Non-pigmented ciliary epithelial cell (primary cell): ENCODE measurements around the gene EPX.
A peak's percentile ranks its signal among the peaks of the same experiment; 100 is the strongest.

ENCODE experiments used
- DNase-seq: peaks from one replicate; pipeline ENCODE4 v3.0.0-alpha.2; 2010; ENCODE audit warnings: low read depth

The EPX gene

DNA sequence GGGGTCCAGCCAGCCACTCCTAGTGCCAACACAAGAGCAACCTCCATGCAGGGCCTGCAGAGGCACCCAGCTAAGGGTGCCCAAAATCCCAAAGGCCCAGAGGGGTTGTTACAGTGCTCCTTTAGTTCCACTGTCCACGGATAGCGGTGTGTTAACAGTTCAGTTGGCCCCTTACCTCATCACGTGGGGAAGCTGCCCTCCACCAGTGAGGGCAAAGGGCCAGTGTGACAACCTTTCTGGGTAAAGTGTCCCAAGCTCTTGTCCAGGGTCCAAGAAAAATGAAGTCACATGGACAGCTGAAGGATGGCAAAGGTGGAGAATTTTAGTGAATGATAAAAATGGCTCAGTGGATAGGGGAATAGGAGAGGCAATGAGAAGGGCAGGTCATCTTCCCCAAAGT lies 35.2 kb downstream of the EPX start:
- no peak for DNase-seq

DNA sequence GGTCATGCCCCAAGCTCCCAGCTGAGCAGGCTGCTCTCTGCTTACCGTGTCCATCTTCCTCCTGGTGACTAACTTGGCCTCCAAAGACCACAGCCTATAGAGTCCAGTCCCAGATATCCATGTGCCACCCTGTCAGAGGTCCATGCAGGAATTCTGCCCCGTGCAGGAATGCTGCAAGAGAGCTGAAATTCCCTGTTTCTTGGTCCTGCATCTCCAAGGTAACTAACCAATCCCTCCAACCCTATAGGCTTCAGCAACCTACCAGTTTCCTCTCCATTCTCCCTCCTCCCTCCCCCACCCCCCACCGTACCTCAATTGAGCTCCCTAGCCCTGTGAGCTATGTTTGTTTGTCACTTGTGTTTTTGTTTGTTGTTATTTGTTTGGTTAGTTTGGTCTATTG lies 36.2 kb downstream of the EPX start:
- no peak for DNase-seq

DNA sequence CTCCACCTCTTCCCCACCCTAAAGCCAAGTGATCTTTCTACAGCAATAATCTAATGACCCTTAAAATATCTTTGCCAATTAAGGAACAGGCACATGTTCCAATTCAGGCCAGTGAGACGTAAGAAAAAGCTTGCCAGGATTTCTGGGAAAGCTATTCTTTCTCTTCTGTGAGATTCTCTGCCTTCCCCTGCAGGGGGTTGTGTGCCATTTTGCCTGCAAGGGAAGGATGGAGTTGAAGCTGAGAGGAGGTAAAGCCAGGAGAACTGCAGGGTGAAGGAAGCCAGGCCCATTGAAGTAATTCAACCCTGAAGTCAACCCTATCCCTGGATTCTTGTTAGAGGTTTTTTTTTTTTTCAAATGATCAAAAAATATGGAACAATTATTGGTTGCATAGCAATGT lies 36.9 kb downstream of the EPX start:
- no peak for DNase-seq

DNA sequence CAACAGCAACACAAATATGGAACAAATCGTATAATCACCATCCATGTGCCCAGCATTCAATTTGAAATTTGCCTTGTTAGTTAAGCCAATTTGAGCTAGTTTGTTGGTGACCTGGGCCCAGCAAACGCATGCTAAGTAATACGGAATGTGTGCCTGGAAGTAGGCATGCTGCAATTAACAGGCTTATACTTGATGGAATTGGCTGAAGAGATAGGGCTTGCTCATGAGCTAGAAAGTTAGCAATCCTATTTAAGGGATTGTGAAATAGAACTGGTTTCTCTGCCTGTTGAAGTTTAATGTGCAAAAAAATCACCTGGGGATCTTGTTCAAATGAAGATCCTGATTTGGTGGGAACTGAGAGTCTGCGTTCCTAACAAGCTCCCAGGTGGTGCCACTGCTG lies 37.4 kb downstream of the EPX start:
- no peak for DNase-seq

DNA sequence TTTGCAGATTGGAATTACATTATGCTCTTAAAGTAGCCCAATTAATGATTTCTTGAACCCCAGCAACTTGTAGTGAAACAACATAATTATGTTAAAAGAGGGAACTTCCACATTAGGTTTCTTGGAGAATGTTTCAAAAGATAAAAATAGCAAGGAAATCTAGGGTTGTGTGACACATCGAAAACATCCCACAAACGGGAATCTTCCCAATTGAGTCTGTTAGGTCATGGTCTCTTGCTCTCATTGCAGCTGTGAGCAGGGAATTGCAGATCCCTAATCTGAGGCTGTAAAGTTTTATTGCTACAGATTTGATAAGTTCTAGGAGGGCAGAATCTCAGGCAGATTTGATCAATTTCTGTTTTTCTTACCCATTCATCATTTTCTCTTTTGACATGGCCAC lies 39.1 kb downstream of the EPX start:
- no peak for DNase-seq

DNA sequence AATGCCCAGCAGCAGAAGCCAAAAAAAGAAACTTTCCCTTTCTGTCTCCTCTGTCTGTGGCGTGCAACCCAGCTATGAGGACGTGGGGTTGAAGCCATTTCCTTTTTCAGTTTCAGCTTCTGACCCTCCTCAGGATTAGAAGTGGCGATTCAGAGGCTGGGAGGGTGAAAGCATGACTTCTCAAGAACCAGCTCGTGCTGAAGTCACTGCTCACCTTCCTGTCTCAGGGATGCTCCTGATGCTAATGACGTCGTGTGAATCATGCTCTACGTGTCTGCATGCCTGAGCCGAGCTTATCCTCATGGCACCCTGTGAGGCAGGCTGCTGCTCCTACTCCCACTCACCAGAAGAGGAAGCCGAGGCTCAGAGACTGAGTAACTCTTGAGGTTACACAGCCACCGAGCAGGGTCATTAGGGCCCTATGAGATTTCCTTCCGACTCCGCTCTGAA lies 40.2 kb downstream of the EPX start:
- peak; percentile 90 for DNase-seq

DNA sequence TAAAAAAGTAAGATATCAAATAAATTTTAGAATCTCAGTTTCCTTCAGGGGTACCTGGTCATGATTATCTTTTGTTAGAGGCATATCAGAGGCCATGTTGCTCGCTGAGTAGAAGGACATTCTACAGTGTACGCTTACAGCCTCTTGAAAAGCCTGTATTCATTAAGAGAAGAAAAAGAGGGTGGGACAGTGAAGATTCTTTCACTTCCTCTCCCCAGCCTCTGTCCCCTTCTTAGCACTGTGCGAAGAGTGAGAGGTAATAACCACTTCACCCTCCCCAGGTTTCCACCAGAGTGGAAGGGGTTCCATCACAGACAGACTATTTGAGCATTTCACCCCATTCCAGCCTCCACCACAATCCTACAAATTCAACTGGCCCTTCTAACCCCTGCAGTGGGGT lies 41.0 kb downstream of the EPX start:
- DNase-seq = no peak

DNA sequence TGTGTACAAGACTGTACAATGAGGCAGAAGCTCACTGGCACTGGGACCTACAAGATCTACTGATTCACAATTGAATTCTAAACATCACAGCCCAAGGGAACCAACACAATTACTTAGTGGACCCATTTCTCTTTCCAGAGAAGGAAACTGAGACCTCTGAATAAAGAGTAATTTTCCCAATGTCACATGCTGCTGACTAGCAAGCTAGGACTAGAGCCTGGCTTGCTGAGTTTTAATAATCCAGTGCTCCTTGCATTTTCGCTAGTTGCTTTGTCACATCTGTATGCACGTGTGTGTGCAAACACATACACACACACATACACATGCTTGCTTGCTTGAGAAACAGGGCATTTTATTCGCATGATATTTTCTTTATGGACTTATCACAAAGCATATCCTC lies 42.0 kb downstream of the EPX start:
- no peak for DNase-seq

DNA sequence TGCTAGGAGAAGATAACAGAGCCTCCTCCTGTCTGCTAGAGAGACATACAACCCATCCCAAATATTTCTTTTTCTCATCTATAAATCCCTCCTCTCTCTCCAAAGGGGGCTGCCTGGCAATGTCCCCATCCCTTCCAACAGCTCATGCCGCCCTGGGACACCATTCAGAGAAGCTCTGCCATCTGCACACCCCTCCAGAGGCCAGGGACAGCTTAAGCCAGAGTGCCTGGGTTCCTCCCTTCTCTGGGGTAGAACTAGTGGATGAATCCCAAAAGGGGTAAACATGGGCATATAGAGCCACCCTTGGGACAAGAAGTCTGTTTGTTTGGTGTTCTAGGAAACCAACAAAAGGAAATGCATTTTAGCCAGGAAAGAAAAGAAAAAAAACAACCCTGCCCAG lies 43.3 kb downstream of the EPX start:
- DNase-seq = no peak

DNA sequence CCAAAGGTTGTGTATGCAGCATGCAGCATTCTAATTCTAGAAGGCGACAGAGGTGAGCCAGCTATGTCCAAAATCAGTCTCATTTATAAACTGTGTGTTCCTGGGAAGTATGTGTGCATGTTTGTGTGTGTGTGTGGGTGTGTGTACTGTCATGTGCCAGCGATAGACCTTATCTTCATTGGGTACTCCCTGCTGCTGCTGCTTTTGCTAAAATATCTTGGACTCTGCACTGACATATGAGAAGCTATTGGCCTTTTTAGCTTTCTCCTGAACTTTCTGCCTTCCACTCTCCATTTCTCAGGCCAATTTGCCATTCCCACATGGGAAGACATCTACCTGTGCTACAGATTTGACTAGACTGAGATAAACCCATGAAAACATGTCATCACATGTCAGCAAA lies 43.9 kb downstream of the EPX start:
- DNase-seq = no peak

DNA sequence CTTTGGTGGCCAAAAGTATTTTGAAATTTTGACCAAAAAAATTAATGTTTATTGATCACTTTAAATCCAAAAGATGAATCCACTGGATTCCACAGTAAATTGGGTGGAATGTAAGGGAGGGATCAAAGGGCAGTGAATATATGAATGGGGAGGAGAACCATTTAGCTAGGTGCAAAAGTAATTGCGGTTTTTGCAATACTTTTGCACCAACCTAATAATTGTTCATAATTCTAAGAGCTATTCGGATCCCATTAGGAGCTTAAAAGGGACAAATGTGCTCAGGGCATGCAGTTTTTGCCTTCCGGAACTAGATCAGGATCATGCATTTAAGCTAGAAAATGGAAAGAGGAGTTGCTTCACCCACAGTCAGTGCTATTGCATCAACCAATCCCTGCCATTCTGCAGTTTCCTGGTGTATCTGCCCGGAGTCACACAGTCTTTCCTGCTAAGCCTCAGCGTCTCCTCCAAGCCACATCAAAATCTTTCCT lies 45.7 kb downstream of the EPX start, which contains the start of gene LPO:
LPO (plus strand) TSS at position 438 of the 488 bp plus-strand sequence. CDS start 4,396 bp downstream, outside the sequence.
- DNase-seq = no peak

DNA sequence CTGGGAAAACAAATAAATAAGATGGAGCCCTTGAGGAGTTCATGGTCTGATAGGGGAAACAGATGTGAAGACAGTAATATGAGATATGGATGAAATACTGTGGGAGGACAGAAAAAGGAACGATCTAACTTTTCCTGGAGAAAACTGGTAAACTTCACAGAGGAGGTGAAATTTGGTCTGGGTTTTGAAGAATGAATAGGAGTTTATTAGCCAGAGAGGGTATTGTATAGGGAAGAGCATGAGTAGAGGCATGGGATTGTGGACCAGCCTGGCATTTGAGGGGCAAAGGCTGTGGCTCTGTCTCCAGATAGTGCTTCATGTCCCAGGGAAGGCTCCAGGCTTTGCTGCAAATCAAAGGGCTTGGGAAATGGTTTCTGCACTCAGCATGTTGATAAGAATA lies 47.5 kb downstream of the EPX start:
- no peak for DNase-seq

DNA sequence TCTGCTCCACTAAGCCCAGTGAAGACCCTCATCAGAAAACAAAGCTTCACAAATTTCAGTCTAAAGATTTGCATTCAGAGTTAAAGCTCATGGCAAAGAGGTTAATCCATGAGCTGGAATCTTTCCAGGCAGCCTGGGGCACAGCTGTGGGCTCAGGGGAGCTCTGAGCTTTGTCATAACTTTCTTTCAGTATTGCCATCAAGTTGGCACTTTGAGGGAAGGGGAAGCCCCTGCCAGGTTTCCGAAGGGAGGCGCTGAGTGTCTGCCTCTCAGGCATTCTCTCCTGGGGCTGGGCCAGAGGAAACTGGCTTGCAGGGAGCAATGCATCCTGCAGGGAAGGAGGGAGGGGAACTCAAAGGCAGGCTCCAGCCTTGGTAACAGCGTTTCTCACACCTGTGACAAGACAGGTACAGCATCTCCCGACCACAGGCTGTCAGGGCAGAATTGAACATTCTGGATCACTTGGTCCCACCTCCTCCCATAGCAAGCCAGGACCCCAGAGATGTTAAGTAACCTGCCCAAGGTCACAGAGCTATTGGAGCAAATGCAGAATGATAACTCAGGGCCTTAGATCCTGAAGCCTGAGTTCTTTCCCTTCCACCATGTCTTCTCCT lies 49.8 kb downstream of the EPX start:
- no peak for DNase-seq

DNA sequence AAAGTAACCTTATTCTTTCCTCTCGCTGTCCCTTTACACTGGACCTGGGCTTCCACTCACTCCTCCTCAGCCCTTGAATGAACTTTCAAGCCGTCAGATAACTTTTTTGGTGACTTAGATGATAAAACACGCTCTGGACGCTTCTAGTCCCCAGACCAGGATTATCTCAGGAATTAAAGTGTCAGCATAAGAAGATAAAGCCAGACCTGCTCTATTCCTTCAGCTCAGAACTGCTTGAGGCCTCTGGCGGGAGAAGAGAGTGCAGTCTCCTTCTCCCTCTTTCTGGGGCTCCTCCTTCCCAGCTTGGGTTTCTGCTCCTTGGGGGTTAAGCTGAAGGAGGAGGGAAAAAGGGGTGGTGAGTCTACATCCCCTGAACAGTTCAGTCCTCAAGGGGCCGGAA lies 52.4 kb downstream of the EPX start:
- no peak for DNase-seq

DNA sequence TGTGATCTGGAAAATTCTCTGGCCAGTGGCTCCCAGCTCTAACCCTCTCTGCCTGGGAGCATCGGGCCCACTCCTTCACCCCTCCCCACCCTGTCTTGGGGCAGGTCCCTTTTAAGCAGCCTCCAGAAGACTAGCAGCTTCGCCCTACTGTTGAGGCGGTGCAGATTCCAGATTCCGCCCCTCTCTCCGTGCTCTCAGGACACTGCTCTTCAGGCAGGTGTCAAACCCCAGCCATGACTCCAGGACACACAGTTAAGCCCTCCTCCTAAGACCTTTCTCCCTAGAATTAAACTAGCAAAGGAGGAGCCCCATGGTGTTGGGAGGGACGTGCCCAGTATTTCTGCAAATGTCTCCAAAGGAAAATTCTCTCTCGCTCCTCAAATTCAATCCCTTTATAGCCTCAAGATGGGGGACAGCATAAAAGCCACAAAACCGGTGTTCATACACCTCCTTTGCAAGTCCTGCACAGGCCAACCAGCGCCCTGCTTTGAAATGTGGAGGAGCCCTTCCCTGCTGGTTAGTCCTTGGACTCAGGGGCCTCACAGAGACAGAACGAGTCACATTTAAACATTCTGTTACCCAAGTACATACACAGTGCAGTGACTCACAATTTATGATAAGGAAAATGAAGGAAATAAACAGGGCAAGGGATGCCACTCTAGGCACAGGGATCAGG lies 53.0 kb downstream of the EPX start:
- DNase-seq = no peak

DNA sequence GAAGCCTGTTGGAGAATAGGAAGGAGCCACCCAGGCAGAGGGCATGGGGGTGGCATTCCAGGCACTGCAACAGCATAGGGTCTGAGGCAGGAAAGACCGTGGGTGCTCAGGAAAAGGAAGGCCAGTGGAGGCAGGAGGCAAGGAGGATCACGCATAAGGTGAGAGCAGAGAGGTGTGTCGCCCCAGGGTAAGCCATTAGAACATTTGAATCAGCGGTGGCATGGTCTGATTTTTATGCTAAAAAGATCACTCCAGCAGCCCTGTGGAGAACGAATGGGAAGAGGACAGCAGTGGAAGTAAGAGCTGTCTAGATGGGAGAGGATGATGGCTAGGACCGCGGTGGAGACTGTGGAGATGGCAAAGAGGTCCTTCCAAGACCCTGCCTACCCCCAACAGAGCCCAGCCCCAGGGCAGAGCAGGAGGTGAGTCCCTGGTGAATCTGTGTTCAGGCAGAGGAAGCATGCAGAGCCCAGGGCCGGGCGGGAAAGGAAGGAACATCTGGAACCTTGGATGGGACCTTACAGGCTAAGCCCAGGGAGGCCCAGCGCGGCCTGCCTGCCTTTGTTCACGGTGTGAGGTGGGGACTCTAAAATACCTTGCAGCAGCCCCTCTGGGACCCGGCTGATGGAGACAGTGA lies 53.7 kb downstream of the EPX start:
- no peak for DNase-seq

DNA sequence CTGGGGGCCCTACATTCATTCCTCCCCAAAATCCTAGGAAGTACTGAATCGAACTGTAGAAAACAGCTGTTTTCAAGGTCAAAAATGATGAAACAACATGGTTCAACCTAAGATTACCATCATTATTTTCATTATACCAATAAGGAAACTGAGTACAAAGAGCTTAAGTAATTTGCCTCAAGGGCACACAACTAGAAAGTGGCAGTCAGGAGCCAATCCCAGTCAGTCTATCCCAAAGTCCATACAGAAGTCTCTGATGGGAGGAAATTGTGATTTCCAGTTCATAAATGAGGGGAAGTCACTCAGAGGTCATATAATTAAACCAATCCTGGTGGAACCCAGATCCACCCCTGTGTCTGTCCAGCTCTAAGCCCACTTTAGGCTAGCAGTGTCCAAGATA lies 54.3 kb downstream of the EPX start:
- no peak for DNase-seq

DNA sequence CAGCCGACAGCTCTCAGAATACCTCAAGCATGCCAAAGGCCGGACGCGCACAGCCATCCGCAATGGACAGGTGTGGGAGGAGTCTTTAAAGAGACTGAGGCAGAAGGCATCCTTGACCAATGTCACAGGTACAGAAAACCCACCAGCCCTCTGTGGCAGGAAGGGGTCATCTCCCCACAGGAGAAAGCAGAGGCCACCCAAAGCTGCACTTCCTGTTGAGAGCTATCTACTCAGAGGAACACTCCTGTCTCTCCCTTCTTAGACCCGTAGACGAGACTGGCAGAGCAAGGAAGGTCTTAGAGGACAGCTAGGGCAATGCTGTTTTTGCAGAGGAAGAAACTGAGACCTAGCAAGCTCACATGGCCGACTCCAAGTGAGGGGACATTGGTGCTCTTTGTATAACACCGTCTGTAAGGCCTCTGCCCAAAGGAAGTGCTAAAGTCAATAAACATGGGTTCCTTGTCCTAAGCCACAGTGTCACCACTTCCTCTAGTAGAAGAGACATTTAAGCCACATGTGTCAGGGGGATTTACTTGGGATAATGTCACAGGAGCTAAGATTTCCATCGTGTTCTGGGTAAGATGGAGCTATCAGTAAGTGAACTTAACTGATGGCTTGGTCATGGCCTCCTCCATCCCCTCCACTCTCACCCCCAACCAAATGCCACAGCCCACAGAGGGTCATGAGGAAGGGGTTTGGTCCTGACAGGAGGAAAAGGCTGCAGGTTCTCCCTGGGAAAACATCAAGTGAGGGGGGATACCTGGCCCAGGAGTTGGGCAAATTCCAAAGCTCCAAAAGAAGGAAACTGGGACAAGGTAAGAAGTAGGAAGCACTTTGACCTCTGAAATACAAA lies 55.2 kb downstream of the EPX start:
- no peak for DNase-seq

DNA sequence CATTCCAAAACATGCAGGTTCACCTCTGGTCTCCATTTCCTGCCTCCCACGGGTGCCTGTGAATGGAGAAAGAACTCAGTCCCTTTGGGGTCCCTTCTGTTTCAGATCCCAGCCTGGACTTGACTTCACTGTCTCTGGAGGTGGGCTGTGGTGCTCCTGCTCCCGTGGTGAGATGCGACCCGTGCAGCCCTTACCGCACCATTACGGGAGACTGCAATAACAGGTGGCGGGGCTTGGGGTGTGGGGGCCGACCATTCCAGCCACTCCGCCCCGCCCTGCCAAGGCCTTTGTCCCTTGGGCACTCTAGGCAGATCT lies 56.4 kb downstream of the EPX start:
- DNase-seq = no peak

DNA sequence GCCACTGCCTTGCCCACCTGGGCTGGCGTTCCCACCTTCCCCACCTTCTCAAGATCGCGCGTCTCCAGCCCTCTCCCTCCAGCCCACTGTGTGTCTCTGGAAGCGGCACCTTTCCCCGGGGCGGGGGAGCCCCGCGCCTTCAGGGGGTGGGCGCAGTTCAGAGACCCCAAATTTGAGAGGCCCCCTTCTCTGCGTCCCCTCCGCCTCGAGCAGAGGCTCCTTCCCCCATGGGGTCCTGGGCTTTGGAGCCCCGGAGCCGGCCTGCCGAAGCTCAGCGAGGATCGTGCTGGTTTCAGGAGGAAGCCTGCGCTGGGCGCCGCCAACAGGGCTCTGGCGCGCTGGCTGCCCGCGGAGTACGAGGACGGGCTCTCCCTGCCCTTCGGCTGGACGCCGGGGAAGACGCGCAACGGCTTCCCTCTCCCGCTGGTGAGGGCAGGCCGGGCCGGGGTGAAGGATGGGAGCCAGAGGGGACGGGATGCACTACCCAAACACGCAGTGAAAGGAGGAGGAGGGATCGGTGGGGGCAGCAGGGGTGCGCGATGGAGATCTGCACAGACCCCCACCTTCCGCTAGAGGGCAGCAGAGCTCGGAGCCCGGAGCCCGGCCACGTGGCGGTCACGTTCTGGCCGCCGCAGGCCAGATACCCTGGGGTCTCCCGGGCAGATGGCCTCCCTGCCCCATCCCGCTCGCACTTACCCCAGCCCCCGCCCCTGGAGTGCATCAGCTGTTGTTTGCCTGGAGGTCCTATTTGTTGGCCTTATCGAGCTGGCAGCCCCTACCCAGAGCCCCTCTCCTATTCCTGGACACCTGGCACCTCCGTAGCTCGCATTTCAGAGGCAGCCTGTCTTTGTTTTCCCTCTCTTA lies 57.0 kb downstream of the EPX start:
- no peak for DNase-seq

DNA sequence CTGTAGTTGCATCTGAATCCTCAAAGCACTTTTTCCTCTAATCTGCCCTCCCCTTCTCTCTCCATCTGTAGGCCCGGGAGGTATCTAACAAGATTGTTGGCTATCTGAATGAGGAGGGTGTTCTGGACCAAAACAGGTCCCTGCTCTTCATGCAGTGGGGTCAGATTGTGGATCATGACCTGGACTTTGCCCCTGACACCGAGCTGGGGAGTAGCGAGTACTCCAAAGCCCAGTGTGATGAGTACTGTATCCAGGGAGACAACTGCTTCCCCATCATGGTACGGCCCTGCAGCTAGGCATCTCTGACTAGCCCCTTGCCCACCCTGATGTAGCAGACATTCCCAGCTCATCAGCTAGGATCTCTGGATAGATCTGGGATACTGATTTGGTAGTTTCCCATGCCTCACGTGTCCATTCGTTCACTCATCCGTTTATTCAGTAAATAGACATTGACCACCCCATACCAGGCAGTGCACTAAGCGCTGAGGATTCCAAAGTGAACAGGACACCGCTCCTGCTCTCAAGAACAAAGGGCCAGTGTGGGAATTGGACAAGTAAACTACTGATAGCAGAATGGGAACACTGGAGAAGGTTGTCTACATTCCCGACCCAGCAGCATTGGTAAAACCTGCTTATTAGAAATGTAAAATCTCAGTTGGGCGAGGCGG lies 58.0 kb downstream of the EPX start:
- no peak for DNase-seq
